NCI-H82 (cell line): ENCODE data around the gene LDB2.

Experiments used
- DNase-seq: peaks from one replicate; lab custom pipeline; 2025; lab: John Stamatoyannopoulos, UW

The LDB2 gene

DNA sequence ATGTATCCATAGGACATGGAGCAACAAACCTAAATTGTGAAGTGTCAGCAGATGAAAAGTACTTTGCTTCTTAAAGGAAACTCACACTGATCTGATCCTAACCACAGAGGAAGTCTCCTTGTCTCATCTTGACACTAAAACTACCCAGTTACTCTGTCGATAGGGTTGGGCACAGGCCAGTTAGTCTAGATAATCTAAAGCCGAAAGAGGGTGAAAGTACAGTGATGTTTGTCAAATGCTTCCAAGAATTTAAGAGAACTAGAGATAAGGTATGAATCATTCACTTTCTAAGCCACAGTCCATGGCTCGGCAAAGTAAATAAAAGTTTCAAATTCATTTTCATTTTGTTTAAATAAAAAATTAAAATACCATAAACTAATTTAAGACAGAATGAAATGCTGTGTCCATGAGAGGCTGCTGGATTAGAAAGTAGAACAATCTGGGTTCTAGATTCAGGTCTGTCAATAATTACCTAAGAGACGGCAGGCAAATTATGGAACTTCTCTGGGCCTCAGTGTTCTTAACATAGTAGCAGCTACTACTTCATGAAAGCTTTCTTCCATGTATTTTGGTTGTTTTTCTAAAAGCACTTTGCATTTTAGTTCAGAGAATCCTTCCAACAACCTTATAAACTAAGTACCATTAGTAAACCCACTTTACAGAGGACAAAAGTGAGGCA is 176.7 kb downstream of the LDB2 start:
- no peak for DNase-seq

- DNase-seq: no peak
Observed at GRCh38 chr4:16720761-16721160, 177.7 kb downstream of the LDB2 start.

DNA sequence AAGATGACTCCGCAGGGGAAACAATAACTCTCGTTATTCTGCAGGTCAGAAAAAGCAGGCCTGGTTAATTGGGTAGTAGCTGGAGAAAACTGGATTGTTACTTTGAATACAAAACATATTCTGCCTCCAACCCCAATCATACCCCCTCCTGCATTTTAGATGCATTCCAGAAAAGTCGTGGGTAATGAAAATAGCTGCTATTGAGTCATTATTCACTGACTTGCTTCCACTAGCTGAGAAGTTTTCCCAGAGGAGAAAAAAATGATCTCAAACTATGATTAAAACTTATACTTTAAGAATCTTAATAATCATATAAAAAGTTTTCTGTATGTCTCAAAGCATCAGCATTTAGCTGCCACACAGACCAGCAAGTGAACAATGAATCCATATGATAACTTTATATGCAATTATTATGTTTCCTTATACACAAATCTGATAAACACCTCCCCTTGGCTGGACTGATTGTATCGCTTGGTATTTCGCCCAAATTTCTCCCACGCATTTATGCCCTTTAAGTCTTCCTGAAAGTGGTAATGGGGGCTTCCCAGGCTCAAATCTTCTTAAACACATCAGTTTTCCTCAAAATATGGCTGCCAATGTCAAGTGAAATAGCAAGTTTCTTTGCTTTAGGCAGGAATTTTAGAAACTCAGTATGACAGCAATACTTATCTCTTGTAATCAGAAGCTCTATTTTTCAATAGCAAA is 181.0 kb downstream of the LDB2 start:
- no peak for DNase-seq

DNA sequence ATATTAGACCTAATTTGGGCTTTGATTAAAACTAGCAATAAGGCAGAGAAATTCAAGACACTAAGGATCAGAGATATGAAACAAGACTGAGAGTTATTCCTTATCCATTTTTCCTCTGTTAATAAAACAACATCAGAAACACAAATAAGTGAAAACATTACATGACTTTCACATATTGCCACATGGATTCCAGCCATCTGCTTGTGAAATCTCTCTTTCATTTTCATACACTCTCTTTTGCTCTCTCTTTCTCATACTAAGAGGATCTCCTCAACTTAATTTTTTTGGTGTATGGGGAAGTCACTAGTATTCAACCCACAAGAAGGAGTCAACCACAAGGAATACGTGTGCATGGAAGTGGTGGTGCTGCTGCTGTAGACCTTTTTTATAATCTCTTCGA is 183.0 kb downstream of the LDB2 start:
- no peak for DNase-seq

DNA sequence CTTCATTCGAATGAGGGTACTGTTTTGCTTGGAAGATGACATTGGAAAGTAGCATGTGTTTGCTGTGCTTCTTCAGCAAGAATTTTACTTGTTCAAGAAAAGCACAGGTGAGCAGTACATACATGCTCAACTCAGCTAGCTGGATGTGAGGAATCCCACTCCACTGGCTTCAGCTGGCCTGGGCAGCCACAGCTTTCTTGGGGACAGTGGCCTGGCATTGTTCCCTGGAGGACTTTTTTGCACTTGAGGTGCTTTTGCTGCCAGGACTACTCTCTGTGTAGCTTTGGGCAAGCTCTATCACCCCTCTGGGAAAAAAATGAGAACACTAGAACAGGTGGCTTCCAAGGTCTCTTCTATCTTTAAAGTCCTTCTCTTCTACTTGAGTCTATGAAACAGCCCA is 184.3 kb downstream of the LDB2 start:
- DNase-seq: no peak

DNA sequence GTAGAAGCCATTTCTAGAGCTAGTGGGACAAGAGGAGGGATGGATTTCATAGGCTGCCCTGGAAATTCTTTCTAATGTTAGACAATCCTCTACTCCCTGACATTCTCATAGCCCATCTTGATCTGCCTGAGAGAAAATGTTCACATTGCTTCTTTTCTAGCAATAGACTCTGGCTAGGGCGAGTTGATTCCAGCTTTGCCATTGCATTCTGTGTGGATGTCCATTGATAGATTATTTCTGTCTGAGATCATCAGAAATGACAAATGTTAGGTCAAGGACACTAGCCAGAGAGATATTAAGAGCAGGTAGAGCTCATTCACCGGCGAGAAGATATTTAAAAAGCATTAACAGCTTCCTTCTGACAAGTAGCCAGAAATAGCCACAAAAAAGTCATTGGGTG is 184.7 kb downstream of the LDB2 start:
- no peak for DNase-seq

GRCh38 chr4:16713271-16713670 is 185.2 kb downstream of the LDB2 start:
- DNase-seq: no peak

- no peak for DNase-seq
Observed at GRCh38 chr4:16710198-16710597, 188.2 kb downstream of the LDB2 start.

DNA sequence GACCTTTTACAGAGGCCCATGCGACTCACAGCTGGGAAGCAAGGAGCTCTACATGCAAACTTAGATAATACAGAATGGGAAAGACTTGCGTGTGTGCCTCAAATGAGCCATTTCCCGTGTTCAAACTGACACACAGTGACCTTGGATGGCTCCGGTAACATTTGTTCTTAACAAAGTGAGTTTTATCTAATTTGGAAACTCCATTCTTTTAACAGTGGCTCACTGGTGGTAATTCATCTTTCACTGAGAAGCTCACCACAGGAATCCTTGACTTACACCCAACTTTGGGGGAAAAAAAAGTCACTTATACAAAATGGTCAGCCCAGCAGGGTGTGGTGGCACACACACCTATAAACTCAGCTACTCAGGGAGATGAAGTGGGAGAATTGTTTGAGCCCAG is 190.6 kb downstream of the LDB2 start:
- no peak for DNase-seq

DNA sequence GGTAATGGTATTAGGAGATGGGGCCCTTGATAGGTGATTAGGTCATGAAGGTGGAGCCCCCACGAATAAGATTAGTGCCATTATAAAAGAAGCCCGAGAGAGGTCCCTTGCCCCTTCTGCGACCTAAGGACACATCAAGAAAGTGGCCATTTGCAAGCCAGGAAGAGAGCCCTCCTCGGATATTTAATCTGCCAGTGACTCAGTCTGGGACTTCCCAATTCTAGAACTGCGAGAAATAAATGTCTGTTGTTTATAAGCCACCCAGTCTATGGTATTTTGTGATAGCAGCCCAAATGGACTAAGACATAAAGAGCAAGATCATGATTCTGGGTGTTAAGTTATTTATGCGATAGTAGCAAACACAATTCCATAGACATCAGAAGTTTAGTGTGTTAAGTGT is 192.2 kb downstream of the LDB2 start:
- DNase-seq: no peak

DNA sequence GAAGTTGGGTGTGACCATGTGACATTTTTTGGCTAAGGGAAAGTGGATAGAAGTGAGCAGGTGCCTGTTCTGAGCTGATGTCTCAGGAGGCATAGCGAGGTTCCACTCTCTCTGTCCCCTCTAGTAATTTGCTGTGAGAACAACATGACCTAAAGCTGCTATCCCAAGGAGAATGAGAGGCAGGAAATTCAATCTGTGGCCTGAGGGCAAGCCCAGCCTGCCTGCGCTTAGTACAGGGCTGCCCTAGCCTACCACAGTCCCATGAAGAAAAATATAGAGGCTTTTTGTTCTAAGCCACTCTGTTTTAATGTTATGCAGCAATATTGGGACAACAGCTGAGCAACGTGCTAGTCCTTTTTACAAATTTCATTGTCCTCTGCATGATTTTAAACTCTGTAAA is 193.1 kb downstream of the LDB2 start:
- DNase-seq: no peak

- no peak for DNase-seq
Observed at GRCh38 chr4:16704489-16704888, 194.0 kb downstream of the LDB2 start.

DNA sequence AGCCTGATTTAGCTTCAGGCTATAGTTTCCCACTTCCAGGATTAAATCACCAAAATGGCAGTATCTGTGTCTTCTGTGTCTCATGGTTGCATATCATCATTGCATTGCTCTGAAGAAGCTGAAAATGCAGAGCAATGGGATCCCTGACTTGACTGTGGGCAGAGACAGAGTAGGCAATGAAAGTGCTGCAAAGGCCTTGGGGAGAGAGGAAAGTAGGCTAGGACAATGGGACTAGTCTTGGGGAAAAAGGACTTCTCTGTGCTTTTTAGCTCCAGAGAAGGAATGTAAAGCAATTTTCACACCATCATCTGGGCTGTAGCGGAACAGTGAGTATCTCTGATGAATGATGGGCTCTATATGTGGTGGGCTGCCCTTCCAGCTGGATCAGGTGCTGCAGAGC is 202.5 kb downstream of the LDB2 start:
- no peak for DNase-seq

- DNase-seq: no peak
Observed at GRCh38 chr4:16694884-16695276, 203.6 kb downstream of the LDB2 start.

DNA sequence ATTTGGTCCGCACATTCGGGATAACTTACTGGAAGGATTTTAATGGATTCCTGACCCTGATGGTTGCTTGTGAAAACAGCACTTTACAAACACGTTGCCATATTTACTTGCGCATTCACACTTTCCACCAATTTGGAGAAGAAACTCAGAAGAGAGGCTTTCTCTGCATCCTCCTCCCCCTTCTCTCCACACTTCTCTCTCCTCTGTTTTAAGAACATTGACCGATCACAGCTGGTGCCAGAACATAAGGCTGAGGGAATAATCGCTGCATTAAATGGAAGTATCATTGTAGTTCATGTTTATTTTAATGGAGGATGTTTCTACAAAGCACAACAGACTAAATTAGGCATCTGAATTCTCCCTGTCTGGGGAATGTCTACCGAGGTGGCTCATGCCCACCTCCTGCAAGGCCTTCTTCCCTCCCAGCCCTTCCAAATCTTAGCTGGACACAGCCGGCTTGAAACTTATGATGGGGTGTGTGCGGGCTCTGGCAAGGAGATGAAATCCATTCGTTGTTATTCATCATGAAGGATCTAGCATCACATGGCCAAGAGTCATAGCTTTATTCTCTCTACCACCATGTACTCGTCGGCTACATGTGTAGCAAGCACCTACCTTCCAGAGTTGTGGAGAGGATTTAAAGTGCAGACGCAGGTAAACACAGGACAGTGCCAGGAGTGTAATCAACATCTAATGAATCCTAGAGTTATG is 204.1 kb downstream of the LDB2 start:
- DNase-seq: no peak

GRCh38 chr4:16693641-16694040 is 204.8 kb downstream of the LDB2 start:
- DNase-seq: no peak

- no peak for DNase-seq
Observed at GRCh38 chr4:16692961-16693506, 205.4 kb downstream of the LDB2 start.

DNA sequence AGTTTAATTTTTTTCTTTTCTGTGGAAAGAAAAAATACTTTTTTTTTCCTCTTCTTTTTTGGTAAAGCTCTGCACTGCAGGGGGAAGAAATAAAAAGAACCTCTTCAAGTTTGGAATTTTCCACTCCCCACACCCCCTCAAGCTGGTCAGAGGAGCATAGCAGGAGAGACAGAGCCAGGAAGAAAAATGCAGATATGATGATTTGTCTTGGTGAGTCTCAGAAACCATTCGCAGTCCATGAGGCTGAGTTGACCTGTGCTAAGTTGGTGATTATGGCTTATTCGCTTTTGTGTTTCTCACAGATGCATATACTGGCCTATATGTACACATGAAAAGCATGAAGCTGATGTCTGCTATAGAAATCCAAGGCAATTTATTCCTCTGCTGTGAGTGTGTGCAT is 205.9 kb downstream of the LDB2 start:
- DNase-seq: no peak

DNA sequence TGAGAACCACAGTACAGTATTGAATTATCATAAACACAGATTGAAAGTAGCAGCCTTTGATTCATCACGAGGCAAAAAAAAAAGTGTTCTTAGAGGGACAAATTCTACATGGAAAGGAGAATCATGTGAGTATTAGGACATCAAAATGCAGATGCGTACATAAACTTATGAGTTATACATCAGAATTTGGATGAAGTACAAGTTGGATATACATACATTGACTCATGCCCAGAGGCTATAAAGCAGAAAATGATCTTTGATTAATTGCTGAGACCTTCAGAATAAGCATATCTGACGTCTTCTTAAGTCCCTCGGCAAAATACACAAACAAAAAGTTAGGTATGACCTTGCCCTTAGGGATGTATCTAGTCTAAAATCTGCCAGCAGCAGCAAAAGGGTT is 206.4 kb downstream of the LDB2 start:
- DNase-seq: no peak

DNA sequence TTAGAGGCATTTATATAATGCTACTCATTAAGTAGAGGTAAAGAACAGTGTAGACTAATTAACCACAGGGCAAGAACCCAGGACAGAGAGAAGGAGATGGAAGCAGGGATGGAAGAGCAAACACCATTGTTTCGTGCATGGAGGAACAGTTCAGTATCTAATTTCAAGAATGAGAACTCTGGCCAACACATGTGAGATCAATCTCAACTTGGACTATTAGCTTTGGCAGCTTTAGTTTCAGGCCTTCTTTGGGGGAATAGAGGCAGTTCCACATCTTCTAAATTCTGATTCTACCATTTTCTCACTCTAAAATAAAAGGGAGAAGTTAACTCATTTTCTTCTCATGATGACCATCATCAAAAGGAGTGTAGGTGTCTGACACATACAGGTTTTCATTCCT is 207.0 kb downstream of the LDB2 start:
- DNase-seq: no peak

DNA sequence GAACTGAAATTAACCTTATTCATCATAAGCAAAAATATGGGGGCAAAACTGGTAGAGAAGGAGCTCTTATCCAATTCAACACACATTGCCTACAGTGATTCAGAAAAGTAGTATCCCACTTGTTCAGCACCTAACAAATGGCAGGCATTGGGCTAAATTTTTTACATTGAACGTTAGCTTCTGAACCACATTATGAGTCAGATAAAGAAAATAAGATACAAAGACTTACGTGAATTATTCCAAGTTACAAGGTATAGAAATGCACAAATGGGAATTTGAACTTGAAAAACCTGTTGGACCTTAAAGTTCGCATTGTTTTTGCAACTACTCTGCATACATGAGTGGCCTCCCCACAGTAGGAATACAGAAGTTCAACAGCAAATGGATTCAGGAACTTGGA is 210.6 kb downstream of the LDB2 start:
- DNase-seq: no peak

GRCh38 chr4:16687011-16687410 is 211.4 kb downstream of the LDB2 start:
- peak; percentile 45 for DNase-seq

DNA sequence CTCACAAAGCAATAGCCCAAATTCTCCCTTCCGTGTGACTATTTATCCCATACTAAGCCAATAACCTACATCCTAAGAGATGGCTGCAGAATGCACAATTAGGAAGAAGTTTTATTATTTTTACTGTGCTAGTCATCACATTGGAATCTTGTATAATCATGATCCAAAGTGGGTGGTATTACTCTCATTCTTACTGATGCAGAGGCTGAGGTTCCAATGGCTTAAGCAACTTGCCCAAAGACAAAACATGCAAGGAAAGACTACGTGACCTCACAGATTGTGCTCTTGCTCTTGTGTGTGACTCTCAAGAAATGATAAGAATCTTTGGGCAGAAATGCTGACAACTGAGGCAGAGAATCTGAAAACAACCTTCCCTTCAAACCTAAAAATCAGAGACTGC is 212.2 kb downstream of the LDB2 start:
- no peak for DNase-seq
